Effector memory CD8-positive, alpha-beta T cell (primary cell): ENCODE results near the gene SLC44A4.
A peak's percentile ranks its signal among the peaks of the same experiment; 100 is the strongest.
"Not testable (repeated sequence)": the region's sequence is repeated elsewhere in the genome, so short reads cannot be mapped to it uniquely, and the experiment has no call there.

Experiments used
- ATAC-seq: fragments of 150-1000 bp; cut with Tn5 transposase; replicated peaks from 2 replicates; pipeline ENCODE4 v1.10.0; 2021; ENCODE audit warnings: mild to moderate bottlenecking, moderate library complexity
- DNase-seq, 3 experiments: peaks; one replicate each; pipeline ENCODE4 v3.0.0; 2021
- H3K27ac Mint-ChIP-seq, 2 donors: one replicate each; pipeline ENCODE4 v1.8.0; 2022; ENCODE audit warnings: mild to moderate bottlenecking in 2 of 2, mixed read lengths in 2 of 2, moderate library complexity in 2 of 2
- H3K27me3 Mint-ChIP-seq, 2 donors: one replicate each; pipeline ENCODE4 v1.8.0; 2022; ENCODE audit warnings: mixed read lengths in 2 of 2
- H3K36me3 Mint-ChIP-seq: one replicate; pipeline ENCODE4 v1.8.0; 2022; ENCODE audit warnings: mild to moderate bottlenecking, moderate library complexity, mixed read lengths; ENCODE audit not compliant: insufficient read depth
- H3K4me1 Mint-ChIP-seq, 2 donors: one replicate each; pipeline ENCODE4 v1.8.0; 2022; ENCODE audit warnings: low read depth in 2 of 2, mixed read lengths in 2 of 2
- H3K4me3 Mint-ChIP-seq, 2 donors: one replicate each; pipeline ENCODE4 v1.8.0; 2022; ENCODE audit warnings: mild to moderate bottlenecking in 2 of 2, mixed read lengths in 2 of 2, moderate library complexity in 2 of 2
- H3K9me3 Mint-ChIP-seq, 2 donors: one replicate each; pipeline ENCODE4 v1.8.0; 2022; ENCODE audit warnings: mixed read lengths in 2 of 2

Gene SLC44A4

DNA sequence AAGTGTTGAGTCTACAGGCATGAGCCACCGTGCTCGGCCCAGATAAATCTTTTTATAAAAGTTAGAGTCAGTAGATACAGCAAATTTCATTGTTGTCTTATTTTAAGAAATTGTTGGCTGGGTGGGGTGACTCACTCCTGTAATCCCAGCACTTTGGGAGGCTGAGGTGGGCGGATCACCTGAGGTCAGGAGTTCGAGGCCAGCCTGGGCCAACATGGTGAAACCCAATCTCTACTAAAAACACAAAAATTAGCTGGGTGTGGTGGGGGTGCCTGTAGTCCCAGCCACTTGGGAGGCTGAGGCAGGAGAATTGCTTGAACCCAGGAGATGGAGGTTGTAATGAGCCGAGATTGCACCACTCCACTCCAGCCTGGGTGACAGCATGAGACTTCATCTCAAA, 29.5 kb upstream of the SLC44A4 start:
- H3K36me3 Mint-ChIP-seq, H3K9me3 Mint-ChIP-seq, DNase-seq, H3K4me1 Mint-ChIP-seq, H3K4me3 Mint-ChIP-seq, ATAC-seq, H3K27ac Mint-ChIP-seq: not testable (repeated sequence)
- peaks cover 13 to 33% of the 10 kb centered on the region in 2 donors for H3K27me3 Mint-ChIP-seq

DNA sequence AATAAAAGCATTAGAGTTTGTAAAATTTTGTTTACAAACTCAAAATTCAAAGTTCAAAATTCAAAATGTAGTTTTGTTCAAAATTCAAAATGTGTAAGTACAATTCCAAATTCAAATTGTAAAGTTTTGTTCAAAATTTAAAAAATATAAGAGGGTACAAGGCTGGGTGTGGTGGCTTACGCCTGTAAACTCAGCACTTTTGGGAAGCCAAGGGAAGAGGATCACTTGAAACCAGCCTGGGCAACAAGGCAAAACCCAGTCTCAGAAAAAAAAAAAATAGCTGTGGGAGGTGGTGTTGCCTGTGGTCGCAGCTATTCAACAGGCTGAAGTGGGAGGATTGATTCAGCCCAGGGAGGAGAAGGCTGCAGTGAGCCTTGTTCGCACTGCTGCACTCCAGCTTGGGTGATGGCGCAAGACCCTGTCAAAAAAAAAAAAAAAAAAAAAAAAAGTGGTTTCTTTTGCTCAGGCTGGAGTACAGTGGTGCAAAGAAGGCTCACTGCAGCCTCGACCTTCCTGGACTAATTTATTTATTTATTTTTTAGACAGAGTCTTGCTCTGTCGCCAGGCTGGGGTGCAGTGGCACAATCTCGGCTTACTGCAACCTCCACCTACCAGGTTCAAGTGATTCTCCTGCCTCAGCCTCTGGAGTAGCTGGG, 28.5 kb upstream of the SLC44A4 start:
- peaks cover 8 to 9% of the 10 kb centered on the region in 2 donors for H3K4me1 Mint-ChIP-seq
- H3K9me3 Mint-ChIP-seq = no peaks in the 10 kb centered on the region
- ATAC-seq (no peak), DNase-seq (no peak)
- H3K27ac Mint-ChIP-seq = no peak overlapping the region
- H3K4me3 Mint-ChIP-seq = no peak overlapping the region
- peaks cover 11% of the 10 kb centered on the region for H3K36me3 Mint-ChIP-seq
- H3K27me3 Mint-ChIP-seq = peaks cover 10 to 28% of the 10 kb centered on the region in 2 donors

DNA sequence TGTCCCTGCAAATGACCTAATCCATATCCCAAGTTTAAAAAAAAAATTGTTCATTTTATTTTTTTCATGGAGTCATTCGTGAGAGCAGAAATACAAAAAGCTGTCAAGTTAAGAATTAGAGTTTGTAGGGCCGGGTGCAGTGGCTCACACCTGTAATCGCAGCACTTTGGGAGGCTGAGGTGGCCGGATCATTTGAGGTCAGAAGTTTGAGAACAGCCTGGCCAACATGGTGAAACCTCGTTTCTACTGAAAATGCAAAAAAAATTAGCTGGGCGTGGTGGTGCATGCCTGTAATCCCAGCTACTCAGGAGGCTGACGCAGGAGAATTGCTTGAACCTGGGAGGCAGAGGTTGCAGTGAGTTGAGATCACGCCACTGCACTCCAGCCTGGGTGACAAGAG, 27.9 kb upstream of the SLC44A4 start:
- not testable (repeated sequence) for H3K4me3 Mint-ChIP-seq, H3K27ac Mint-ChIP-seq, H3K4me1 Mint-ChIP-seq, ATAC-seq, H3K9me3 Mint-ChIP-seq, DNase-seq
- peaks cover 6 to 23% of the 10 kb centered on the region in 2 donors for H3K27me3 Mint-ChIP-seq
- peaks cover 16% of the 10 kb centered on the region for H3K36me3 Mint-ChIP-seq

DNA sequence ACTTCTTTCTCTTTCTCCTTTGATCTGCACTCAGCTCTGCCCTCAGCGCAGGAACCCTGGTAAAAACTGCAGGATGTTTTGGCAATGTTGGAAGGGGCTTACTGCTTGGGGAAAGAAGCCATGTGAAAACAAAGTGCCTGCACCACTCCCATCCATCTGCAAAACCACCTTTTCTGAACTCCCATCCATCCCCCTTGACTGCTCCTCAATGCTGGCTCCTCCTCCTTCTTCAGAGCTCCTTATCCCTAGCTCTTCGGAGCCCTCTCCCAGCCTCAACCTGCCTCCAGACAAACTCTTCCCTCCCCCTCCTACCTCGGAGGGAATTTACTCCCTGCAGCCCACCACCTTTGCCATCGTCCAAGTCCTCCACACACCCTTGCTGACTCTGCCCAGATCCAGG, 27.3 kb upstream of the SLC44A4 start:
- Mint-ChIP-seq H3K9me3 (no peaks in the 10 kb centered on the region), H3K36me3 (peaks cover 16% of the 10 kb centered on the region), H3K27me3 (peaks cover 6 to 23% of the 10 kb centered on the region in 2 donors), H3K4me3 (no peak overlapping the region), H3K27ac (no peak overlapping the region), H3K4me1 (peaks cover 9% of the 10 kb centered on the region in 2 donors)
- no peak for DNase-seq
- ATAC-seq = no peak

DNA sequence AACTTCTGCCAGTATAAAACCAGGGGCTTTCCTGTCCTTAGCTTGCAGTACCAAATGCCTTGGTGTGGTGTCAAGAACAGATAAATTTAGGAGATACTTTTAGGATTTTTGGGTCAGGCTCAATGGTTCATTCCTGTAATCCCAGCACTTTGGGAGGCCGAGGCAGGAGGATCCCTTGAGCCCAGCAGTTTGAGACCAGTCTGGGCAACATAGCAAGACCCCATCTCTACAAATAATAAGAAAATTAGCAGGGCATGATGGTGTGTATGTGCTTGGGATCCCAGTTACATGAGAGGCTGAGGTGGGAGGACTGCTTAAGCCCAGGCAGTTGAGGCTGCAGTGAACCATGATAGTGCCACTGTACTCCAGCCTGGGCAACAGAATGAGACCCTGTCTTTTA, 26.2 kb upstream of the SLC44A4 start:
- ATAC-seq (no peak), DNase-seq (no peak)
- peaks cover 16% of the 10 kb centered on the region for H3K36me3 Mint-ChIP-seq
- no peaks in the 10 kb centered on the region for H3K9me3 Mint-ChIP-seq
- no peak overlapping the region for H3K4me3 Mint-ChIP-seq
- peaks cover 6 to 19% of the 10 kb centered on the region in 2 donors for H3K27me3 Mint-ChIP-seq
- no peak overlapping the region for H3K27ac Mint-ChIP-seq
- peaks cover 9% of the 10 kb centered on the region in 2 donors for H3K4me1 Mint-ChIP-seq

- no peaks in the 10 kb centered on the region for H3K9me3 Mint-ChIP-seq
- peaks cover 6 to 11% of the 10 kb centered on the region in 2 donors for H3K27me3 Mint-ChIP-seq
- H3K4me3 Mint-ChIP-seq = no peak overlapping the region
- DNase-seq = no peak
- no peak overlapping the region for H3K27ac Mint-ChIP-seq
- H3K4me1 Mint-ChIP-seq = peaks cover 17% of the 10 kb centered on the region in 2 donors
- H3K36me3 Mint-ChIP-seq = peaks cover 19% of the 10 kb centered on the region
- no peak for ATAC-seq
These were observed 25.2 kb upstream of the SLC44A4 start for GRCh38 chr6:31903957-31904356.

- Mint-ChIP-seq H3K27ac (peak within 1 kb of the TSS; percentile 44 to 82), H3K4me3 (peak within 1 kb of the TSS; percentile 78 to 86), H3K9me3 (no peaks in the 10 kb centered on the region), H3K4me1 (peaks cover 25 to 28% of the 10 kb centered on the region in 2 donors), H3K36me3 (peaks cover 24% of the 10 kb centered on the region), H3K27me3 (peaks cover 6 to 11% of the 10 kb centered on the region in 2 donors)
- DNase-seq (peak; percentile 79 to 84 (median 80)), ATAC-seq (peak; percentile 60)
These were observed 23.3 kb upstream of the SLC44A4 start, which contains the start of gene ZBTB12 for GRCh38 chr6:31901953-31902643. TSS of gene ZBTB12 (minus strand) at chr6:31902086. CDS start at chr6:31901305, 781 bp downstream.

GRCh38 chr6:31901415-31901952, 22.7 kb upstream of the SLC44A4 start:
- peaks cover 5 to 7% of the 10 kb centered on the region in 2 donors for H3K27me3 Mint-ChIP-seq
- no peaks in the 10 kb centered on the region for H3K9me3 Mint-ChIP-seq
- peak overlapping the region; percentile 78 to 86 for H3K4me3 Mint-ChIP-seq
- DNase-seq = peak; percentile 52 to 57 (median 55)
- H3K4me1 Mint-ChIP-seq = peaks cover 28 to 31% of the 10 kb centered on the region in 2 donors
- peaks cover 26% of the 10 kb centered on the region for H3K36me3 Mint-ChIP-seq
- peak overlapping the region; percentile 44 to 82 for H3K27ac Mint-ChIP-seq
- ATAC-seq = peak; percentile 19

DNA sequence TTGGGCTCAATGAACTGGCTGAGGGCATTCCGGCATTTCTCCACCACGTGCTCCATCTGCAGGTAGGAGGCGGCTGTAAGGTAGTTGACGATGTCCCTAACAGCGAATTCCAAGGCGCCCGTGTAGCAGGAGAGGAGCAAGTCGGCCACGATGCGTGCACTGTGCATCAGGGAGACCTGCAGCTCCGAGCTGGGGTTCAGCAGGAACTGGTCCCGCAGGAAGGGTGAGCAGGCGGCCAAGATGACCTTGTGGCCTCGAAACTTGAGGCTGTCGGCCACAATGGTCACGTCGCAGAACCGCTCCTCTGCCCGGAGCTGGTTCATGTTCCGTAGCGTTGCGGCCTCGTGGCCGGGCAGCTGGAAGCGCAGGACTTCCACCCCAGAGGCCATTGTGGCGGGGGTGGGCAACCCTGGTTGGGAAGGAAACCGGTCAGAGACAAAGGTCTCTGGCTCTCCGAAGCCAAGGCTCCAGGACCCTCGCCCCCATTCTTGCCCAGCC, 22.2 kb upstream of the SLC44A4 start:
- H3K27ac Mint-ChIP-seq = no peak overlapping the region
- DNase-seq (peak in 1 of 3 experiments; percentile 6), ATAC-seq (no peak)
- peak overlapping the region; percentile 78 to 86 for H3K4me3 Mint-ChIP-seq
- H3K9me3 Mint-ChIP-seq = no peaks in the 10 kb centered on the region
- peaks cover under 1 to 2% of the 10 kb centered on the region in 2 donors for H3K27me3 Mint-ChIP-seq
- peaks cover 33 to 36% of the 10 kb centered on the region in 2 donors for H3K4me1 Mint-ChIP-seq
- H3K36me3 Mint-ChIP-seq = peaks cover 28% of the 10 kb centered on the region

GRCh38 chr6:31899882-31900722, 21.3 kb upstream of the SLC44A4 start:
- Mint-ChIP-seq H3K4me3 (peak overlapping the region; percentile 9 to 94), H3K4me1 (peaks cover 37 to 40% of the 10 kb centered on the region in 2 donors), H3K27ac (peak overlapping the region in 1 of 2 donors; percentile 41), H3K27me3 (no peaks in the 10 kb centered on the region), H3K9me3 (no peaks in the 10 kb centered on the region), H3K36me3 (peaks cover 36% of the 10 kb centered on the region)
- DNase-seq (peak in 1 of 3 experiments; percentile 10), ATAC-seq (no peak)

DNA sequence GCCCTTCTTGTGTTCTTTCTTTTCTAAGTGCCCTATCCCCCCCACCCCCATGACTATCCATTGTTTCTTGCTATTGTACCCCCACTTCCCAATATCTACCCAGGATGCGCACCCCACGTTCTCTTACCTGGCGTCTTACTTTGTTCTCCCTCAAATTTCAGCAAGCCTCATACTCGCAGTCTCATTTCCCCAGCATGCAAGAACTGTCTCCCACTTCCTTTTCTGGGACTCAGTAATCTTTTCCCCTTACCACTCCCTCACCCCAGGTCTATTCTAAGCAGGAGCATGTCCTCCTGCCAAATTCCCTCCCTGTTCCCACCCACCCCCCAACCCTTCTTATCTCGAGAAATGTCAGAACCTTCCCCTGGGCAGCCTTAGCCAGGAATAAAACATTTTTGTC, 20.4 kb upstream of the SLC44A4 start:
- no peak for DNase-seq
- H3K4me3 Mint-ChIP-seq = peak overlapping the region; percentile 9 to 94
- peaks cover 38% of the 10 kb centered on the region for H3K36me3 Mint-ChIP-seq
- H3K27ac Mint-ChIP-seq = peak overlapping the region in 1 of 2 donors; percentile 41
- no peaks in the 10 kb centered on the region for H3K9me3 Mint-ChIP-seq
- ATAC-seq = no peak
- no peaks in the 10 kb centered on the region for H3K27me3 Mint-ChIP-seq
- H3K4me1 Mint-ChIP-seq = peaks cover 37 to 40% of the 10 kb centered on the region in 2 donors

DNA sequence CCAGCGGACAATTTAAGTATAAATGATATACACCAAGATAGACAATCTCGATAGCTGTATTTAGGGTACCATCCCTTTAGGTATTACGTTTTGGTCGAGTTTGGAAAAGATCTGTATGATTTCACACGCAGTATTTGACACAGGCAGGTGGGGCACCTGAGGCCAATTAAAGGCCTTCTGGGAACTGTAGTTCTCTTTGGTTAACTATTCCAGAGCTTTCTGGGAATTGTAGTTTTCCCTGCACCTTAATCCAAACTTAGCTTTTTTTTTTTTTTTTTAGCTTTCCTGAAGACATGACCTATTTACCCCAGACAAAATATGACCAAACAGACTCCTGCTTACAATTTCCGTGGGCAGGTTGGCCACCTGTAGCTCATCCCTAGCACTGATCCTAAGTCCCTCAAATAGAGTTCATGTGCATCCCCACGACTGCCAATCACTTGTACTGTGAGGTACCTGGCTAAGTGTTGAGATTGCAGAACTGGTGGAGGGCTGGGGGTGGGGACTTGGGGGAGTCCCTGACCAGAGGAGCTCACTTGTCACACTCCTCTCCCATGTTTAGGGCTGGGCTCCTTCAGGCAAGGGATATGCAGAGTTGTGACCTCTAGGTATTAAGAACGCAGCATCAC, 19.7 kb upstream of the SLC44A4 start:
- Mint-ChIP-seq H3K27me3 (no peaks in the 10 kb centered on the region), H3K4me1 (peaks cover 37 to 41% of the 10 kb centered on the region in 2 donors), H3K27ac (peak overlapping the region; percentile 90 to 91), H3K4me3 (peak overlapping the region; percentile 94 to 95), H3K9me3 (no peaks in the 10 kb centered on the region), H3K36me3 (peaks cover 43% of the 10 kb centered on the region)
- peak; percentile 23 for ATAC-seq
- peak in 1 of 3 experiments; percentile 8 for DNase-seq
